HG03139 (cell line): Measurements from ENCODE around the gene RALGPS2.
A peak's percentile ranks its signal among the peaks of the same experiment; 100 is the strongest.

Experiments
- ATAC-seq: cut with Tn5 transposase; IDR thresholded peaks from one replicate; pipeline ENCODE4 v1.9.1; 2021; ENCODE audit not compliant: unreplicated experiment

RALGPS2 gene, protein sequence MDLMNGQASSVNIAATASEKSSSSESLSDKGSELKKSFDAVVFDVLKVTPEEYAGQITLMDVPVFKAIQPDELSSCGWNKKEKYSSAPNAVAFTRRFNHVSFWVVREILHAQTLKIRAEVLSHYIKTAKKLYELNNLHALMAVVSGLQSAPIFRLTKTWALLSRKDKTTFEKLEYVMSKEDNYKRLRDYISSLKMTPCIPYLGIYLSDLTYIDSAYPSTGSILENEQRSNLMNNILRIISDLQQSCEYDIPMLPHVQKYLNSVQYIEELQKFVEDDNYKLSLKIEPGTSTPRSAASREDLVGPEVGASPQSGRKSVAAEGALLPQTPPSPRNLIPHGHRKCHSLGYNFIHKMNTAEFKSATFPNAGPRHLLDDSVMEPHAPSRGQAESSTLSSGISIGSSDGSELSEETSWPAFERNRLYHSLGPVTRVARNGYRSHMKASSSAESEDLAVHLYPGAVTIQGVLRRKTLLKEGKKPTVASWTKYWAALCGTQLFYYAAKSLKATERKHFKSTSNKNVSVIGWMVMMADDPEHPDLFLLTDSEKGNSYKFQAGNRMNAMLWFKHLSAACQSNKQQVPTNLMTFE

DNA sequence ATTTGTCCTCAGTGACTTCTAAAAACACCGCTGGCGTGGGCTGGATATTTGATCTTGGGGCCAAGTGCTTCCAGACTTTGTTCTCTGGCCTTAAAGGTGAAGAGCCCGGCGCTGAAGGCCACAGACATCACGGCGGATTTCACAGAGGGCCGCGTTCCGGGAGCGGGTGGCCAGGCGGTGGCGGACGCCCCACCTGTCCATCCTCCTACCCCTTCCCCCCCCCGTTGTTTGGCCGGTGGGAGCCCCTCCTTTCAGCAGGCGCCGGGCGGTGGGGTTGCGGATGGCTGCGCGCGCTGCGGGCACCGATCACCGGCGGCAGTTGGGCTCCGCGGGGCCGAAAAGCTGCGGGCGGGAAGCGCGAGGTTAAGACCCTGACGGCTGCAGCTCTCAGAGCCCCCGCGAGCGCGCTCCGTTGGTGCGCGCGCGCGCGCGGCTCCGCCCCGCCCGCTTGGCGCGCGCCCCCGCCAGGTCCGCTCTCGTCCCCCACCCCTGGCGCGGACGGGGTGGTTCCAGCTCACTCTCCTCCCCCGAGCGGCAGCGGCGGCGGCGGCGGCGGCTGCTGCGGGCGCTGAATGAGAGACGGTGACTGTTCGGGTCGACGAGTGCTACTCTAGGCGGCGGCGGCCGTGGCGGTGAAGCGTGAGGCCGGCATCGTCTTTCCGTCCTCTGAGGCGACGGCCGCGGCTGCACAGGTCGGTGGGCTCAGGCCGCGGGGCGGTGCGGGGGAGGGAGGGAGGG lies at the start of gene RALGPS2:
Gene RALGPS2 (plus strand): TSS at position 517 of the 738 bp plus-strand sequence. CDS start 51,521 bp downstream, outside the sequence.
- ATAC-seq: peak; percentile 56

DNA sequence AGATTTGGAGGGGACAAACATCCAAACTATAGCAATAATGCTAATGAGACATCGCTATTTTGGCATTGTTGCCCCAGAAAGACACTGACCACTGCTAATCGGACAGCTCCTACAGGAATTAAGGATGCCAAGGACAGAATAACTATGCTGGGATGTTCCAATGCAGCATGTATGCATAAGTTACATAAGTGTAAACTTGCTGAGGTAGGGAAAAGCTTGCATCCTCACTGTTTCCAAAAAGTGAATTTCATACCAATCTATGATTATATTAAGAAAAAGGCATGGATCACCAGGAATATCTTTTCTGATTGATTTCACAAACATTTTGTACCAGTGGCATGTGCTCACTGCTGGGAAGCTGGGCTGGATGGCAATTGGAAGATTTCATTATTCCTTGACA lies 45.8 kb upstream of the RALGPS2 start:
- ATAC-seq: no peak

DNA sequence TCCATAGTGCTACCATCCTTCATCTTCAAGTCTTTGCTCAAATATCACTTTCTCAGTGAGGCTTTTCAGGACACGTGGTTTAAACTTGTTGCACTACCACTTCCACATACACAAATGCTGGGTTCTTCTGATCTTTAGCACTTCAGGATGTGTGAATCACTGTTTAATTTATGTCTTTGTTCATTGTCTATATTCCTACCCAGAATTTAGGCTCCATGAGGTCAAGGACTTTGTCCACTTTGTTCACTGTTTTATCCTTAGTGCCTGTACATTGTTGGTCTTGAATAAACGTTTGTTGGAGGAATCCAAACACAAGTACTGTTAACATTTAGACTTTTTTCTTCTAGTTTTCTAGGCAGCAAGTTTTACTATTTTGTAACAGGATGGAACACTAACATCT lies 42.6 kb upstream of the RALGPS2 start:
- ATAC-seq: no peak

DNA sequence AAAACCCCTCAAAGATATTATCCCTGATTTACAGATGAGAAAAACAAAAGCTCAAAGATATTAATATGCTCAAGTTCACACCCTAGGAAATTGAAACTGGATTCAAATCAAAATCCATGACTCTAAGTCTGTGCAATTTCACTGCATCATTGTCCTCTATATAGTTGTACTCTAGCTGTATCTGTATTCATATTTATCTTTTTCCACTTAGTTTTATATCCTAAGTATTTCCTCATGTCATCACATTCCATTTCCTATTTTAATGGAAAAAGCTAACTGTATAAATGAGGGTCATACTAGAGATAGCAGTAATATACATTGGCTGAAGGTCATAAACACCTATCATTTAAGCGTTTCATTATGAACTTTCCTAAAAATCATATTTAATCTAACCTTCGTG lies 42.2 kb upstream of the RALGPS2 start:
- ATAC-seq: no peak

DNA sequence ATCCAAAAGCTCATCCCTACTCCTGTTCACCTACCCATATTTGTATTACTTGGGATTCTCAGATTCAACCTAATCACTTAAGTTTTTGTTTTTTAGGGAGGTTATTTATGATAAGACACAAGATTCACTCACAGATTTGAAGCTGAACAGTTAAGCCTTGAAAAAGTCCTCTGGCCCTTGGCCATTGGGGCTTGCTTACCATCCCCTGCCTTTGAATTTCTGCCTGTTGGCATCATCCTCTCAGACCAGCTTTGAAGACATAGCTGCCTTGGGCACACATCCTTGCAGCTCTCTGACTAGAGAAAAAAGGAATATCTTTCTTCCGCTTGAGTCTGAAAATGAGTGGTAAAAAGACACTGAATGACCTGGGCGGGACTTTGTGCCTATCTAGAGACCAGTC lies 41.8 kb upstream of the RALGPS2 start:
- no peak for ATAC-seq

DNA sequence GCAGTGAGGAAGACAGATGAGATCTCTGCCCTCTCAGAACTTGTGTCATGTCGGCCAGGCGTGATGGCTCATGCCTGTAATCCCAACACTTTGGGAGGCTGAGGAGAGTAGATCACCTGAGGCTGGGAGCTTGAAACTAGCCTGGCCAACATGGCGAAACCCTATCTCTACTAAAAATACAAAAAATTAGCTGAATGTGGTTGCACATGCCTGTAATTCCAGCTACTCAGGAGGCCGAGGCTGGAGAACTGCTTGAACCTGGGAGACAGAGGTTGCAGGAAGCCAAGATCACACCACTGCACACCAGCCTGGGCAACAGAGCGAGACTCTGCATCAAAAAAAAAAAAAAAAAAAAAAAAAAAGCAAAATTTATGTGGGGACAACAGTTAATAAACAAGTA lies 40.9 kb upstream of the RALGPS2 start:
- no peak for ATAC-seq

DNA sequence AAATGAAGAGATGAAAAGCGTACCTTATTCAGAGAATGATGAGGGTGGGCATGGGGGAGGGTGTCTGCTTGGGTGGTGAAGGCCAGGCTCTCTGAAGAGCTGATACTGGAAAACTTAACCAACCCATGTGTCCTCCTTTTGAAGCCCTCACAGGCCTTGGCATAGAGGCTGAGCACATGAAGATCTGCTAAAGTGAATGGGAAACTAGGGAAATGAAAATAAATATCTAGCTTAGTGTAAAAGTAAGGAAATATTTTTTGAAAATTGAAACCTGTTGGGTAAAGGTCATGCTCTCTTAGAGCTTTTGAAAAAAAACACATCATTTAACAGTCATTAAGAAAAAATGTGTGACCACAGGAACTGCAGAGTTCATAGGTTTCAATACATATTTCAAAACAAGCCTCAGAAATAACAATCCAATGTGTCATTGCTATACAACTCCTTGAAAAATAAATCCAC lies 40.5 kb upstream of the RALGPS2 start:
- ATAC-seq: no peak

DNA sequence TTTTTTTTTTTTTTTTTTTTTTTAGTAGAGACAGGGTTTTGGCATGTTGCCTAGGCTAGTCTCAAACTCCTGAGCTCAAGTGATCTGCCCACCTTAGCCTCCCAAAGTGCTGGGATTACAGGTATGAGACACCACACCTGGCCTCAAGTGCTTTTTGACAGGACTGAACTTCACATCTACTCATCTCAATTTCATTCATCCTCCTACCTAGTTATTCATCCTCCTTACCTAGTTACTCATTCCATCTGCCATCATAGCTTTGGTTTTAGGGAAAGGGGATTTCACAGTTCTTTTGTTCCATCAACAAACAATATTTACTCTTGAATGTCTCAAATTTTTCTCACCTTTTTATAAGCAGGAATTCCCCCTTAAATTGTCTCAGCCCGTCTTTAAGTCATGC lies 38.6 kb upstream of the RALGPS2 start:
- ATAC-seq: no peak

DNA sequence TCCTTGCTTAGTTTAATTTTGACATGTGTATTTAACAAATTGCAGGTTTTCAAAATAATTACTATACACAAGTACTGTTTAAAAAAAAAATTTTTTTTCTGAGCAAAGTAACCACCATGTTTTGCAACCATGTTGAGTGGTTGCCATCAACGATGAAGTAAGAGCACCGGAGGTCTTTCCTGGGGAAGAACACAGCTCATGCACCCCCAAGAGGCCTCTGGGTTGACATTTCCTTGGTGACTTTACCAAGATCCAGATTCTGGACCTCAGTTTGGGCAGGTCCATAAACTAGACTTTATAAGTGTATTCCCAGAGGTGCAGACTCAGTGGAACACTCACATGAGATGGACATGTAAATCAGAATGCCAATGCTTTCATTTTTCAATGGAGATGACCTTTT lies 36.8 kb upstream of the RALGPS2 start:
- no peak for ATAC-seq

DNA sequence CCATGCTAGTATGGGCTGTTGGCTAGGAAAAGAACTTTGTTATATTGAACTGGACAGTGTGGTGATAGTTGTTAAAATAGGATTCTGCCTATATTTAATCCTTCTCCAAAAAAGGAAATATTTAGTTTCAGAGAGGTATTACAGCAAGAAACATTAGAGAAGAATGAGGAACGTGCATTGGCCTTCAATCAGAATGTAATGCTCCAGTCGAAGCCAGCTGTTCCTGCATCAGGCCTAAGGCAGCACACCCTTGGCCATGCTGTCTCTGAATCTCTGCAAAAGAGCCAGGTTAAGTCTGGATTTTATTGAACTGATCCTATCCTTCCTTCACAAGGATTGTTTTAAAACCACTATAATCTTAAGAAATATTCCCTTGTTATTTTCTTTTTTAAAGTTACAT lies 35.3 kb upstream of the RALGPS2 start:
- ATAC-seq: no peak

DNA sequence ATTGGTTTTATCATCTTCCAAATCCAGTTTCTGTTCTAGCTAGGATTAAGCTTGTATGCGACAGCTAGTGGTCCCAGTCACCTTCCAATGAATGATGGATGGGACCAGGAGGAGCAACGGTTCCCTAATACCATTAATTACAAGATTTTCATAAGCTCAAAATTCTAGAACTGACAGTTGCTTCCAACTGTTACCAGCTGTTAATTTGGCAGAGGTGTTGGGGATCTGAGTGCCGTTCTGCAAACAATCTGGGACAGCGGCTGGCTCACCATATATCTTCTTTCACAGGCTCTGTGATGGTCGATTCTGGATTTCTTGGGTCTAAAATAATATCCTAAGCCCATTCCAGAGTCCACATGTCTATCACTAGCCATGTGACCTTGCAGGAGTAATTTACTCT lies 34.5 kb upstream of the RALGPS2 start:
- no peak for ATAC-seq

DNA sequence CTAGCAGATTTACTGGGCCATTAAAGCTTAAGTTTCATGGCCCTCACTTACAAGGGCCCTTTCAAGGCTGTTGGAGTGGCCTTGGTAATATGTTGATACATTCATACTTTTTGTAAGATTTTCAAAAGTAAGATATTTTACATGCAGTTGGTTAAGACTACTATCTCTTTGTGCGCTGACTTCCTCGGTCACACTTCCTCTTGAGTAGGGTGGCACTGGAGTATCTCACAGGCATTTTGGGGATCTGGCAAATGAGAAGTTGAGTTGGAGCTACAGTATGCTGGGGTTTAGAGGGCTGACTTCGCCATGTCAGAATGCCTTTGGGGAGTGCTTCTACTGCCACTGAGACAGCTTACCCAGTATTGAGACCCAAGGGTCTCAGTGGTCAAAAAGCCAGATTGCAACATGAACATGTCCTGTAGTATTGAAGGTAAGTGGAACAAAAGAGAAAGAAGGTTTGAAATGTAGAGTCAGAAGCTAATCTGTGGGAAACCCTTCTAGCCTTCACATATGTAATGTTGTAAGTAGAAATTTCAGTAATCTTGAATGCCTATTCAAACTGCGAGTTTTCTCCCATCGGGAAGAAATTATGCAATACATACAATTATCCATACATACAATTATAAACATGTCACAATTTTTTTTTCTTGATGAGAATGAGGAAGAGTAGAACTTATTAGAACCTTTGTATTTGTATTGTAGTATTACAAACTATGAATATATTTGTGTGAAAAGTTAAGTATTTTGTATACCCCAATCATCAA lies 32.3 kb upstream of the RALGPS2 start:
- ATAC-seq: no peak

DNA sequence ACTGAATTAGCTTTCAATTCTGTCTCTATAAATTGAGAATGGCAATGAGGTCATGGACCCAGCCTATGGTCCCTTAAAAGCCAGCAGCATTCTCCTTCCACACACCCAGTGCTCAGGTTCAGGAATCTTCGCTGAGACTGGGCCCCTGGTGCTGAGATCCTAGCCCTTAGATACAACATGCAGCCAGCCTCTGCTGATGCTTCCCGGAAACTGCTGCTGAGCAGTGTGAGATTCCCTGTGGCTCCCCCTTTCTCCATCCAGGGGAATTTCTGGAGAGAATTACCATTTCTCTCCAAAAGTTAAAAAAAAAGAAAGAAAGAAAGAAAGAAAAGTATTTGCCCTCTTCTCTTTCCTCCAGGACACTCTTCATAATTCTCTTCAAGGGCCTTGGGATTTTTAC lies 31.7 kb upstream of the RALGPS2 start:
- no peak for ATAC-seq

DNA sequence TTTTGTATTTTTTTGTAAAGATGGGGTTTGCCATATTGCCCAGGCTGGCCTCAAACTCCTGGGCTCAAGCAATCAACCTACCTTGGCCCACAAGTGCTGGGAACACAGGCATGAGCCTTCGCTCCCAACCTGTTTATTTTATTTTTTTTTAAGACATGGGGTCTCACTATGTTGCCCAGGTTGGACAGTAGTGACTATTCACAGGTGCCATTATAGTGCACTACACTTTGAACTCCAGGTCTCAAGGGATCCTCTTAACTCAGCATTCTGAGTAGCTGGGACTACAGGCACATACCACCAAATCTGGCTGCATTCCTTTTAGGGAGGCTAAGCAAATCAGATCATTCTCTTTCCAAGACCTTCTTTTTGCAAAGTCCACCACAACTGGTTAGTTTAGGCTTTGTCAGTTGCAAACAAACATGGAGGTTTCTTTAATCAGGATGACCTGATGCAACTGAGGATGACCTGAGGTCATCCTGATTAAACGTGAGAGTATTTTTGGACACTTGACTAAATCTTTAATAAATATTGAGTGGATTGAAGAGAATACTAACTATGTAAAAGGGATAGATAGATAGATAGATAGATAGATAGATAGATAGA lies 30.0 kb upstream of the RALGPS2 start:
- ATAC-seq: no peak

DNA sequence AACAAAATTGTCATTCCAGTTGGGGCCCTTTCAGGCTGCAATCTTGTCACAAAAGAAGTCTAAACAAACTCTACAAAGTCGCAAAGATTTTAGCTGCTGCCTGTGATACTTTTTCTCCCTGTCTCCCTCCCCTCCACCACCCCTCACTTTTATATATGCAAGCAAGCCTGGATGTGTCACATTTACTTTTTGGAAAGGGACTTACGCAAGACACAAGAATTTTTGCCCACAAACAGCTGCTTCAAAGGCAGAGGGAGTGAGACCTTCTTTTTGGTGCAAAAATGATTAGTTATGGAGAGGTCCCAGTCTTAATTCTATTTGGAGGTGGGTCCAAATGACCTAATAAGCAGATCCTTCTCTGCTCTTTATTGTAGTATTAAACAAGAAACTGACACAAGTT lies 22.9 kb upstream of the RALGPS2 start:
- no peak for ATAC-seq

DNA sequence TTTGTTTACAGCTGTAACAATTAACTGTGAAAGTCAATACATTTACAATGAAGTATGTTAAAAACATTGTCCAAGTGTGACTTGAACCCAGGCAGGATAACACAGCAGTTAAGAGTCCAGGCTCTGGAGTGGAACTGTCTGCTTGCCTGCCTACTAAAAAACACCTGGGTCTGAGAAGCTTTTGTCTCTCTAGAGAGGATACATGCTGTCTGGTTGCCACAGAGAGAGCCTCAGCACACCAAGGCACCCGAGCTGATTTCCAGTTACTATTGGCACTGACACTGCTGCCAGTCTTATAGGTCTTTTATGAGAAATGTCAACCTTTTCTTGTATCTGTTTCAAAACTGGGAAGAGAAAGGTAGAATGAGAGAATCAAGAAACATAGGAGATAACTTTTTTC lies 20.2 kb upstream of the RALGPS2 start:
- no peak for ATAC-seq

DNA sequence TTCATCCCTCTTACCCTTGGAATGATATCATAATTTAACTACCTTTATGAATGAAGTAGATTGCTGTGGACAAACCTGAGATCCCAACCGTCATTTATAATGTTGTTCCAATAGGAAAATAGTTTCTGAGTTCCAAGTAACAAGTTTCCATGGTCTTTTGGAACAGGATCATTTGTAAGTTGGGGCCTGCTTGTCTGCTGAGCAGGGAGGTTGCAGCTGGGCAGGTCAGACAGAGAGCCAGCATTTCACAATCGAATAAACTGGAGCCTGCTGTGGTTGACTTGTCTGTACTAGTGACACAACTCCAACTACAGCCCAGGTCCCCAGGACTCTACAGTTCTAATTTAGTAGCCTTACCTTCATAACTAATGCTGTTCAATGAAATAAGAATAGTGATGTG lies 18.6 kb upstream of the RALGPS2 start:
- ATAC-seq: no peak

DNA sequence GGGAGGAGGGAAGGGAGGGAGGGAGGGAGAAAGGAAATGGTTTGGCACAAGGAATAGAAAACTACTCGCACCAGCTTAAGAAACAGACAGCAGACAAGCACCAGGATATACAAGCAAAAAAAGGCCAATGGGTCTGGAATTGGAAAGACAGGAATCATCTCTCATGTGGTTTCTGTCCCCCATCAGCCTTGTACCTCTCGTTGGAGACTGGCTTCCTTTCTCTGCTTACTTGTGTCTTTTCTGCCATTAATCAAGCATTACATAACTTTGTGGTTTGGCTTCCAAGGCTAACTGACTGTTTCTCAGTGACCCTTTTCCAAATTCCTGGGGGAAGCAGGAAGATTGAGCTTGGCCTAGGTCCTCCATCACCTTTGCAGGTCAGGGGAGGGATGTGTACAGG lies 11.8 kb upstream of the RALGPS2 start:
- no peak for ATAC-seq

DNA sequence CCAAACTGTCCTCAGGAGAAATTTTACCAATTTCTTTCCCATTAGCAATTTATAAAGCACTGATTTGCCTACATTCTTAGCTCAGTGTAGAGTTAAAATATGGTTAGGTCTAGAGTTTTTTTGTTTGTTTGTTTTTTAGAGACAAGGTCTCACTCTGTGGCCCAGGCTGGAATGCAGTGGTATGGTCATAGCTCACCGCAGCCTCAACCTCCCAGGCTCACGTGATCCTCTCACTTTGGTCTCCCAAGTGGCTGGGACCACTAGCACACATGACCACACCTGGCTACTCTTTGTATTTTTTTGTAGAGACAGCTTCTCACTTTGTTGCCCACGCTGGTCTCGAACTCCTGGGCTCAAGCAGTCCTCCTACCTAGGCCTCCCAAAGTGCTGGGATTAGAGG lies 10.6 kb upstream of the RALGPS2 start:
- ATAC-seq: no peak

DNA sequence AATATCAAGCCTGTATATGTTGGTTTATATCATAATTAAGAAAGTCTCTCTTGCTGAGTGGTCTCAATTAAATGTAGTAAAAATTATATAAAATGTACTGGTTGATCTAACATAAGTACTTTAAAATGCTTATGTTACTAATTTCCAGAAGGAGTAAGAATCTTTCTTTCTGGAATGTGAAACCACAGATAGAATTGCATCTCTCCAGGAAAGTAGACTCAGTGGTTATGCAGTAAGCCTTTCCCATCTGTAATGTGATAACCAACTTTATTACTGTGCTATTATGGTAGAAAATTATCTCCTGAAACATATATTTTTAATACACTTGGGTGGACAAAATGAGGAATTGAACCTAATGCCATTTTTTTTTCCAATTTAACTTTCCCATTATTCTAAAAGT lies 8.9 kb upstream of the RALGPS2 start:
- no peak for ATAC-seq

DNA sequence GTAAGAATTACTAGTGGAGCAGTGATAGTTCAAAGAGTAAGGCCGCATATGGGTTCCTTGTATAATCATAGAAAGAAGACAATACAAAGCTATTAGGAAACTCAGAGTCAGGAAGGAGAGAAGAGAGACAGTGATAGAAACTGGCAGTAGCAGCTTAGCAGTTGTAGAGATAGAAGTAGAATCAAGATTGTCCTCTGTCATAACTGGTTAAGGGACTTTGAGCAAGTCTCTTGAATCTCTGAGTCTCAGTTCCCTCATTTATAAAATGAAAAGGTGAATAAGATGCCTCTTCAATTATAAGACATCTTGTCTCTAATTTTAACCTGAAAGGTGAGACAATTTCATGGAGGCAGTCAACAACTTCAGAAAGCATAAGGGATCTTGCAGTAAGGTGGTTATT lies 6.5 kb upstream of the RALGPS2 start:
- no peak for ATAC-seq
